Left lung (tissue), 10 donors: ENCODE data around the gene ATL2. TPM values are rescaled to one million over a fixed set of nuclear protein-coding genes. Genes with fewer than 3 reads are reported as not detected.

ENCODE experiments used
- ATAC-seq: fragments of 200-7000 bp; cut with Tn5 transposase; one replicate; pipeline ENCODE4 v1.9.1; 2020; ENCODE audit warnings: moderate library complexity
- DNase-seq, 4 donors: peaks; one replicate each; pipeline ENCODE4 v3.0.0-alpha.2; 2013 to 2020
- H3K27ac ChIP-seq, 2 donors: fragments of 200-600 bp; sonication (generic) in 1 of 2; one replicate each; pipeline versions ENCODE4 v1.5.0 to v1.8.0; 2020 to 2021
- H3K27me3 ChIP-seq, 2 donors: fragments of 200-600 bp; sonication (generic) in 1 of 2; one replicate each; pipeline versions ENCODE4 v1.5.0 to v1.8.0; 2020 to 2021
- H3K36me3 ChIP-seq, 2 donors: fragments of 200-600 bp; sonication (generic) in 1 of 2; one replicate each; pipeline versions ENCODE4 v1.5.0 to v1.8.0; 2020 to 2021
- H3K4me1 ChIP-seq, 2 donors: fragments of 200-600 bp; one replicate each; pipeline ENCODE4 v1.8.0; 2021
- H3K4me3 ChIP-seq, 2 donors: fragments of 200-600 bp; sonication (generic) in 1 of 2; one replicate each; pipeline versions ENCODE4 v1.5.0 to v1.8.0; 2020 to 2021; ENCODE audit warnings: mild to moderate bottlenecking in 1 of 2
- H3K9me3 ChIP-seq, 2 donors: fragments of 200-600 bp; sonication (generic) in 1 of 2; one replicate each; pipeline versions ENCODE4 v1.5.0 to v1.8.0; 2020 to 2021
- CTCF ChIP-seq, 2 donors: fragments of 200-600 bp; sonication (generic) in 1 of 2; IDR thresholded peaks; one replicate each; pipeline versions ENCODE4 v1.5.0 to v1.8.0; 2021; ENCODE audit warnings: antibody characterized with exemption in 2 of 2
- intact Hi-C, 2 donors: fragments of 100-400 bp; cut with DNase I; formaldehyde crosslinking; loops; one replicate each; pipeline versions ENCODE4 v1.11.2 to v1.14.2; 2022
- polyA plus RNA-seq, 6 donors: library from polyadenylated mRNA; unstranded; fragments of 120-200 nt; gene quantifications; one replicate each; pipeline ENCODE4 v1.2.1, GENCODE V29; 2013; ENCODE audit not compliant: insufficient read length in 6 of 6
- total RNA-seq, 2 donors: library from RNA; stranded (reverse); fragmentation: NEBNext Ultra II Directional; extraction: Animal tissue kit (Norgen Biotek cat#: 25700); gene quantifications; one replicate each; pipeline ENCODE4 v1.2.1, GENCODE V29; 2021
- donor health status: DM: no; HTN: yes; CAD: no.
- donor health status: DM: no; HTN: no; CAD: no.

The ATL2 gene
- total and polyA plus RNA-seq, 8 donors: 42.2 to 77.0 (median 69.2) TPM

GRCh38 chr2:38256610-38257009, 120.5 kb downstream of the ATL2 start:
- Histone ChIP-seq H3K4me3 (no peak overlapping the region), H3K4me1 (peaks cover 0 to 30% of the 10 kb centered on the region in 2 donors), H3K27ac (no peak overlapping the region), H3K36me3 (no peaks in the 10 kb centered on the region), H3K9me3 (no peaks in the 10 kb centered on the region), H3K27me3 (no peaks in the 10 kb centered on the region)
- DNase-seq (no peak), ATAC-seq (no peak)
- no peak for TF ChIP-seq CTCF (IDR thresholded peaks at IDR 0.05)
- intact Hi-C loops: no loop called here

- no peak overlapping the region for H3K4me3 ChIP-seq
- peaks cover 0 to 18% of the 10 kb centered on the region in 2 donors for H3K4me1 ChIP-seq
- intact Hi-C loops: no loop called here
- no peak for TF ChIP-seq CTCF (IDR thresholded peaks at IDR 0.05)
- no peaks in the 10 kb centered on the region for H3K9me3 ChIP-seq
- DNase-seq (no peak), ATAC-seq (no peak)
- no peaks in the 10 kb centered on the region for H3K27me3 ChIP-seq
- no peaks in the 10 kb centered on the region for H3K36me3 ChIP-seq
- H3K27ac ChIP-seq: no peak overlapping the region
These were observed 121.9 kb downstream of the ATL2 start for GRCh38 chr2:38255211-38255610.

GRCh38 chr2:38254796-38255195, 122.3 kb downstream of the ATL2 start:
- intact Hi-C loops: no loop called here
- Histone ChIP-seq H3K27ac (no peak overlapping the region), H3K4me3 (no peak overlapping the region), H3K4me1 (peaks cover 0 to 14% of the 10 kb centered on the region in 2 donors), H3K27me3 (no peaks in the 10 kb centered on the region), H3K36me3 (no peaks in the 10 kb centered on the region), H3K9me3 (no peaks in the 10 kb centered on the region)
- no peak for DNase-seq
- no peak for TF ChIP-seq CTCF (IDR thresholded peaks at IDR 0.05)
- no peak for ATAC-seq

- no peak for DNase-seq
- intact Hi-C loops: no loop called here
- ATAC-seq: no peak
These were observed 125.1 kb downstream of the ATL2 start for GRCh38 chr2:38251940-38252339.

GRCh38 chr2:38248707-38249106, 128.4 kb downstream of the ATL2 start:
- no peak overlapping the region for H3K4me3 ChIP-seq
- intact Hi-C loops: no loop called here
- H3K36me3 ChIP-seq: no peaks in the 10 kb centered on the region
- no peaks in the 10 kb centered on the region for H3K27me3 ChIP-seq
- ATAC-seq (no peak), DNase-seq (no peak)
- H3K27ac ChIP-seq: no peak overlapping the region
- no peak for TF ChIP-seq CTCF (IDR thresholded peaks at IDR 0.05)
- H3K9me3 ChIP-seq: no peaks in the 10 kb centered on the region
- H3K4me1 ChIP-seq: no peaks in the 10 kb centered on the region

More at GRCh38 chr2:38251940-38252339, 125.1 kb downstream of the ATL2 start:
- H3K4me3 ChIP-seq: no peak overlapping the region
- TF ChIP-seq CTCF (IDR thresholded peaks at IDR 0.05): no peak
- H3K9me3 ChIP-seq: no peaks in the 10 kb centered on the region
- H3K36me3 ChIP-seq: no peaks in the 10 kb centered on the region
- H3K27me3 ChIP-seq: no peaks in the 10 kb centered on the region
- no peaks in the 10 kb centered on the region for H3K4me1 ChIP-seq
- no peak overlapping the region for H3K27ac ChIP-seq
